Fibroblast of the aortic adventitia (primary cell): Measurements from ENCODE around the gene TBR1. TPM values are rescaled to one million over a fixed set of nuclear protein-coding genes. Genes with fewer than 3 reads are reported as not detected.

Source experiments
- DNase-seq: peaks from one replicate; pipeline ENCODE4 v3.0.0-alpha.2; 2010; ENCODE audit warnings: low read depth
- H3K4me3 ChIP-seq: 2 replicates; pipeline ENCODE4 v1.5.1; 2011; ENCODE audit warnings: low read depth, mild to moderate bottlenecking, control low read depth, low read length, moderate library complexity
- CTCF ChIP-seq: IDR thresholded peaks from 2 replicates; pipeline ENCODE4 v1.5.1; 2011; ENCODE audit warnings: mild to moderate bottlenecking, low read length, control low read depth, inconsistent platforms; ENCODE audit not compliant: insufficient read depth
- total RNA-seq: library from RNA; depleted of rRNA; stranded (reverse); fragments of >200 nt; gene quantifications from 2 replicates; pipeline ENCODE4 v1.2.3, GENCODE V29; 2012; ENCODE audit warnings: low replicate concordance

Gene TBR1
- total RNA-seq = not detected in 2 replicates

- no peak within 1 kb of the TSS for H3K4me3 ChIP-seq
- no peak for DNase-seq
- TF ChIP-seq CTCF = no peak
Measured at GRCh38 chr2:161415987-161416707, at the start of gene TBR1. Gene TBR1 (plus strand): TSS chr2:161416297. CDS start chr2:161416411, 114 bp downstream.

GRCh38 chr2:161367675-161368074, 48.4 kb upstream of the TBR1 start:
- DNase-seq = no peak
- H3K4me3 ChIP-seq = no peak overlapping the region
- TF ChIP-seq CTCF = no peak

- no peak for DNase-seq
- no peak overlapping the region for H3K4me3 ChIP-seq
- TF ChIP-seq CTCF = no peak
Measured at GRCh38 chr2:161369311-161369710, 46.8 kb upstream of the TBR1 start.

- no peak overlapping the region for H3K4me3 ChIP-seq
- no peak for TF ChIP-seq CTCF
- DNase-seq = no peak
Measured at GRCh38 chr2:161370981-161371380, 45.1 kb upstream of the TBR1 start.

GRCh38 chr2:161371869-161372268, 44.2 kb upstream of the TBR1 start:
- TF ChIP-seq CTCF = no peak
- H3K4me3 ChIP-seq = no peak overlapping the region
- DNase-seq = no peak

GRCh38 chr2:161373942-161374341, 42.2 kb upstream of the TBR1 start:
- no peak for TF ChIP-seq CTCF
- no peak overlapping the region for H3K4me3 ChIP-seq
- peak; percentile 33 for DNase-seq

- TF ChIP-seq CTCF = no peak
- no peak overlapping the region for H3K4me3 ChIP-seq
- no peak for DNase-seq
Measured at GRCh38 chr2:161374446-161374845, 41.7 kb upstream of the TBR1 start.
